HG03439 (cell line): ENCODE results near the gene WAPL.
"Not testable (repeated sequence)": the region's sequence is repeated elsewhere in the genome, so short reads cannot be mapped to it uniquely, and the experiment has no call there.

Source experiments
- ATAC-seq: cut with Tn5 transposase; IDR thresholded peaks from one replicate; pipeline ENCODE4 v1.9.1; 2021; ENCODE audit warnings: mild to moderate bottlenecking, moderate library complexity; ENCODE audit not compliant: unreplicated experiment

WAPL gene

GRCh38 chr10:86391236-86391840 lies 130.3 kb downstream of the WAPL start:
- no peak for ATAC-seq

GRCh38 chr10:86390337-86391120 lies 131.1 kb downstream of the WAPL start:
- no peak for ATAC-seq

GRCh38 chr10:86389441-86390193 lies 132.0 kb downstream of the WAPL start:
- peak; percentile 75 for ATAC-seq

- ATAC-seq = not testable (repeated sequence)
These were observed 132.5 kb downstream of the WAPL start for GRCh38 chr10:86389109-86389440.

GRCh38 chr10:86388119-86388704 lies 133.4 kb downstream of the WAPL start:
- ATAC-seq = no peak

GRCh38 chr10:86387178-86387794 lies 134.3 kb downstream of the WAPL start:
- ATAC-seq = no peak

- ATAC-seq = no peak
These were observed 135.8 kb downstream of the WAPL start for GRCh38 chr10:86385806-86386205.
